Measurements from ENCODE around the gene ZNF70. TPM values are rescaled to one million over a fixed set of nuclear protein-coding genes. Genes with fewer than 3 reads are reported as not detected.

The ZNF70 gene
- total RNA-seq, 6 experiments from 2014 or later: 0.51 to 1.2 (median 0.85) TPM

DNA sequence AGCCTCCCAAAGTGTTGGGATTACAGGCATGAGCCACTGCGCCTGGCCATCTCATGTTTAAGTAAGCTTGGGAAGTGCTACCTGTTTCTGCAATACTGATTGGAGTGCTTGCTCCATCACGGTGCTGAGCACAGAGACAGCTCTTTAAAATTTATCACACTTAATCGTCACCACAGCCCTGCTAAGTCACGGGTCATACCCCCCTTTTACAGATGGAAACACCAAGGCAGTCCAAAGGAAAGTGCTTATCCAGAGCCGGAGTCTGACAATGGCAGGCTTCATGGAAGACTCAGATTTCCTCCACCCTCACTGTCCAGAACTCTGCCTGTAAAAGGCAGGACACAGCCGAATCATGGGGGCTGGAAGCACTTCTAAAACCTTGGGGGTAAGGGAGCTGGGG lies 9.1 kb upstream of the ZNF70 start:
- peaks cover 0 to 11% (median 5%) of the 10 kb centered on the region in 4 donors for H3K36me3 ChIP-seq
- ATAC-seq (no peak), DNase-seq (no peak)
- WGBS (ENCODE audit: insufficient coverage, low coverage, low lambda C conversion rate, missing lambda C conversion rate): 74% methylated on average over 5 of the region's 6 CpGs
- H3K4me3 ChIP-seq: no peak overlapping the region
- no peak overlapping the region for H3K27ac ChIP-seq
- TF ChIP-seq, protein P1, sequence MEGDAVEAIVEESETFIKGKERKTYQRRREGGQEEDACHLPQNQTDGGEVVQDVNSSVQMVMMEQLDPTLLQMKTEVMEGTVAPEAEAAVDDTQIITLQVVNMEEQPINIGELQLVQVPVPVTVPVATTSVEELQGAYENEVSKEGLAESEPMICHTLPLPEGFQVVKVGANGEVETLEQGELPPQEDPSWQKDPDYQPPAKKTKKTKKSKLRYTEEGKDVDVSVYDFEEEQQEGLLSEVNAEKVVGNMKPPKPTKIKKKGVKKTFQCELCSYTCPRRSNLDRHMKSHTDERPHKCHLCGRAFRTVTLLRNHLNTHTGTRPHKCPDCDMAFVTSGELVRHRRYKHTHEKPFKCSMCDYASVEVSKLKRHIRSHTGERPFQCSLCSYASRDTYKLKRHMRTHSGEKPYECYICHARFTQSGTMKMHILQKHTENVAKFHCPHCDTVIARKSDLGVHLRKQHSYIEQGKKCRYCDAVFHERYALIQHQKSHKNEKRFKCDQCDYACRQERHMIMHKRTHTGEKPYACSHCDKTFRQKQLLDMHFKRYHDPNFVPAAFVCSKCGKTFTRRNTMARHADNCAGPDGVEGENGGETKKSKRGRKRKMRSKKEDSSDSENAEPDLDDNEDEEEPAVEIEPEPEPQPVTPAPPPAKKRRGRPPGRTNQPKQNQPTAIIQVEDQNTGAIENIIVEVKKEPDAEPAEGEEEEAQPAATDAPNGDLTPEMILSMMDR (IDR thresholded peaks at IDR 0.05): no peak
- no peak for TF ChIP-seq POLR2A (IDR thresholded peaks at IDR 0.05)
- intact Hi-C loops (cut with DNase I): no loop called here
- no peaks in the 10 kb centered on the region for H3K9me3 ChIP-seq
- peaks cover 0 to 16% (median 4%) of the 10 kb centered on the region in 4 donors for H3K4me1 ChIP-seq
- H3K27me3 ChIP-seq: no peaks in the 10 kb centered on the region

- ATAC-seq: no peak
Measured at GRCh38 chr22:23759566-23759965, 8.7 kb upstream of the ZNF70 start.

GRCh38 chr22:23756891-23757290 lies 6.0 kb upstream of the ZNF70 start:
- Histone ChIP-seq H3K4me3 (no peak overlapping the region), H3K4me1 (no peaks in the 10 kb centered on the region), H3K9me3 (no peaks in the 10 kb centered on the region), H3K27me3 (no peaks in the 10 kb centered on the region), H3K27ac (no peak overlapping the region), H3K36me3 (no peaks in the 10 kb centered on the region)
- 34% methylated on average over 3 of the region's 4 CpGs for WGBS (ENCODE audit: insufficient coverage, low coverage, low lambda C conversion rate, missing lambda C conversion rate)
- no peak for DNase-seq
- TF ChIP-seq, protein P1 (IDR thresholded peaks at IDR 0.05): no peak
- TF ChIP-seq POLR2A (IDR thresholded peaks at IDR 0.05): no peak
- intact Hi-C loops (cut with DNase I): no loop called here
- no peak for ATAC-seq

More at GRCh38 chr22:23759566-23759965, 8.7 kb upstream of the ZNF70 start:
- TF ChIP-seq, protein P1 (IDR thresholded peaks at IDR 0.05): no peak
- no peak for TF ChIP-seq POLR2A (IDR thresholded peaks at IDR 0.05)
- no peak overlapping the region for H3K4me3 ChIP-seq
- WGBS (ENCODE audit: insufficient coverage, low coverage, low lambda C conversion rate, missing lambda C conversion rate): 98% methylated on average over 4 of the region's 4 CpGs
- H3K27me3 ChIP-seq: no peaks in the 10 kb centered on the region
- H3K9me3 ChIP-seq: no peaks in the 10 kb centered on the region
- H3K4me1 ChIP-seq: peaks cover 0 to 11% (median 1%) of the 10 kb centered on the region in 4 donors
- H3K27ac ChIP-seq: no peak overlapping the region
- peaks cover 0 to 11% (median 5%) of the 10 kb centered on the region in 4 donors for H3K36me3 ChIP-seq
- DNase-seq: no peak
- intact Hi-C loops (cut with DNase I): no loop called here

- Histone ChIP-seq H3K27ac (no peak overlapping the region), H3K4me1 (no peaks in the 10 kb centered on the region), H3K4me3 (no peak overlapping the region), H3K27me3 (no peaks in the 10 kb centered on the region), H3K36me3 (no peaks in the 10 kb centered on the region), H3K9me3 (no peaks in the 10 kb centered on the region)
- intact Hi-C loops (cut with DNase I): no loop called here
- no peak for TF ChIP-seq POLR2A (IDR thresholded peaks at IDR 0.05)
- TF ChIP-seq, protein P1 (IDR thresholded peaks at IDR 0.05): no peak
- WGBS (ENCODE audit: insufficient coverage, low coverage, low lambda C conversion rate, missing lambda C conversion rate): 76% methylated on average over 6 of the region's 8 CpGs
- DNase-seq (no peak), ATAC-seq (no peak)
Measured at GRCh38 chr22:23755711-23756110, 4.8 kb upstream of the ZNF70 start.

Data from right lobe of liver (tissue), 6 donors.